Stimulated activated CD8-positive, alpha-beta memory T cell treated with anti-CD3 and anti-CD28 coated beads, Interleukin-15, amount 100 ng/mL, for 48 hours (primary cell): ENCODE measurements around the gene SPON1.
A peak's percentile ranks its signal among the peaks of the same experiment; 100 is the strongest.
"Not testable (repeated sequence)": the region's sequence is repeated elsewhere in the genome, so short reads cannot be mapped to it uniquely, and the experiment has no call there.

ENCODE experiments used
- DNase-seq, 2 donors: peaks; one replicate each; pipeline ENCODE4 v3.0.0-alpha.2; 2020; ENCODE audit warnings: low read depth in 2 of 2

The SPON1 gene

DNA sequence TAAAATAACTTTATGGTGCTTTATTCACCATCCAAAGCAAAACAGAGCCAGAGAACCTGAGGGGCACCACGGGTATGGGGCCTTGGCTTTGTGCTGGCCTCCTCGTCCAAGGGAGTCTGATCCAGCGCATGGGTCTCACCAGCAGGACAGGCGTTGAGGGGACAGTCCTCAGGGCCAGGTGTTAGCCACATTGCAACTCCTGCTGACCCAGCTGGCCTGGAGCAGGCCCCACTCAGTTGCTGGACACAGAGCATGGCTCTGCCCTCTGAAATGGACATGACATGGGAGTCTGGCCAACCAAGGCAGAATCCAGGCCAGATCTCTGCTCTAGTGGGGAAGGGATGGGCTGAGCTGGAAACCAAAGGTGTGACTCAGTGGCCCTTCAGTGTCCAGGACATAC lies 280.2 kb downstream of the SPON1 start:
- no peak for DNase-seq

DNA sequence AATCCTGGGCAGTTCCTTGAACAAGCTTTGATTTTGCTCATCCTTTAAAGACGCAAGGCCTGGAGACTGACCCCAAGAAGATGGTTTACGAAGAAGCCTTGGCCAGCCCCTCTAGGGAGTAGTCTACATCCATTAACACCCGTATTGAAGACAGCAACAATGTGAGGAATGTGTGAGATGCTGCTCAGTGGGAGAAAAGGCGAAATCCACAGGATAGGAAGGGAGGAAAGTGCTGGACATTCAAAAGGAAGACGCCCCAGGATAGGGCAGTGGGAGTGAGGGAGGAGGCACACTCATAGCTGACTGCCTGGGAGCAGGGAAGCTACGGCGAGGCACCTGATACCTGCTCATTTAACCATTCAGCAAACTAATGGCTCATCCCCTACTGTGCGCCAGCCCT lies 282.4 kb downstream of the SPON1 start:
- DNase-seq: no peak

DNA sequence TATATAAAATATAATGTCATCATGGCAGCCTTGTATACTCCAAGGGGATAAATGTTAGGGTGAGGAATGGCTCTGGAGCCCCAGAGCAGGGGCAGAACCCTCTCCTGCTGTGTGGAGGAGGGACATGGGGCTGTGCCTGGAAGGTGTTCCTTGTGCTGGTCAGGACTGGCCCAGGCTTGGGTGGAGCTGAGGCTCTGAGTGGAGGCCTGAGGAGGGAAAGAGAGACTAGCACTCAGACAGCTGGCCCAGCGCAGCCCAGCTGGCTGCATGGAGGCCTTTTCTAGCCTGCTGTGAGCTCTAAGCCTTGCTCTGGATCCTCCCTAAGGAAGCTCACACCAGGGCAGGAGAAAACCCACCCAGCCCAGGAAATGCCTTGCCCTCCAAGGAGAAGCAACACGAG lies 282.9 kb downstream of the SPON1 start:
- DNase-seq: no peak

DNA sequence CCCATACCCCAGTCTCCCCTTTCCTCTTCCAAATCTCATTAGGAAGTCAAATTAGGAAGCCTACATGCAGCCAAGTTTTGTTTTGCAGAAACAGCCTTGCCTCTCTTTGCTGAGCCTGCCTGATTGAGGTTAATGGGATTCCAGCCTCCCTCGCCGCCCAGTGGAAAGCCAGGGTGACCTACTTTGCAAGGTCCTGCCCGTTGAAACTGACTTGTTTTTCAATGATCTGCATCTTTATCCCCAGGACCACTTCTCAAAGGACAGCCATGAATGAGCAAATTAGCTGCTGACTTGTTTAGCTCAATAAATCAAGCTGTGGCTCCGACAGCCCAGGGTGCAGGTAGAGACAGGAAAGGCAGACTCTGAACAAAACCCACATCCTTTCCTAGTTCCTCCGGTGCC lies 286.1 kb downstream of the SPON1 start:
- DNase-seq: no peak

DNA sequence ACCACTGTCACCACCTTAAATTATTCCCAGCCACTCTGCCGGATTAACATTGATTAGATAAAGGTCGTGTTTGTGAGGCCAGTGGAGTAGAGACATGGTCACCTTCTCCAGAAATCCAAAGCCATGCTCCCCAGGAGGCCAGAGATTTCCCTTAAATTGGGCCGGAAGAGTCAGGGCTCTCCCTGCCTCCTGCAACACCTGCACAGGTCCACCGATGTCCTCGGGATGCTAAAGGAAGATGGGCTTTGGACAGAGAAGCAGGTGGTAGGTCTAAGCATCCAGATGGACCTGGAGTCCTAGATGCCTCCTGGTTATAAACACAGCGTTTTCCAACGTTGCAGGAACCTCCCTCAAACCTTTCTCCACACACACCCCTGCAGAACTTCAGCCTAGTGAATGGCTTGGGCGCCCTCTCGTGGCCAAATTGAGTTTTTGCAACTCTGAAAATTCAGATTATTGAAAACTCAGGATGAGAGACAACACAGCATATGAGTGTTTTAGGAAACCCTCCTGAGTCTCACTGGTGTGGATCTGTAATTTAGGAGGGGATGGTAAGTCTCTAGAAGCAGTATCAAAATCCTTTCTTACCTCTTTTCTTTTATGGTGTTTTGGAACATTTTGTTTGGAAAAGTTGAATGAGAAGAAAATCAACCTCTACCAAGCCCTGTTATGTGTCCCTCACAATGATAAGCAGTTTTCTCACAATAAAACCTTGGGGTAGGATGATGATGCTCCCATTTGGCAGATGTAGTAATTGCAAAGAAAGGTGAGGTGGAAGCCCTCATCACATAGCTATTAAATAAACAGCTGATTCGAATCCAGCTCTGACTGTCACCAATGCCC lies 286.8 kb downstream of the SPON1 start:
- DNase-seq: peak; percentile 12 to 34

DNA sequence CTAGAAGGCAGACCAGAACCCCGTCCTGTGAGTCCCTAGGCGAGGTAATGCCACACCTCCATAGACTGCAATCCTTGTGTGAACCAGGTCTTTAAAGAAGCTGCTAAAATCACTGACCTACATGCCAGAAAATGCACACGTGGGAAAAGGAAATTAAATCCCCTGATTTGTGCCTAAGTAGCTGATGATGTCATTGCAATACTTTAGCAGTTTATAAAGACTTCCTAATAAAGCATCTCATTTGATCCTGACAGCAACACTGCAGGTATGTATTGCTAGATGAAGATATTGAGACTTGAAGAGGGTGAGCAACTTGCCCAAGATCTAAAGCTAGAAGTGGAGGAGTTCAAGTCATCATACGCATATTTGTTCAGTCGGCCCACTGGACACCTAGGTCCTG lies 289.2 kb downstream of the SPON1 start:
- DNase-seq: no peak

DNA sequence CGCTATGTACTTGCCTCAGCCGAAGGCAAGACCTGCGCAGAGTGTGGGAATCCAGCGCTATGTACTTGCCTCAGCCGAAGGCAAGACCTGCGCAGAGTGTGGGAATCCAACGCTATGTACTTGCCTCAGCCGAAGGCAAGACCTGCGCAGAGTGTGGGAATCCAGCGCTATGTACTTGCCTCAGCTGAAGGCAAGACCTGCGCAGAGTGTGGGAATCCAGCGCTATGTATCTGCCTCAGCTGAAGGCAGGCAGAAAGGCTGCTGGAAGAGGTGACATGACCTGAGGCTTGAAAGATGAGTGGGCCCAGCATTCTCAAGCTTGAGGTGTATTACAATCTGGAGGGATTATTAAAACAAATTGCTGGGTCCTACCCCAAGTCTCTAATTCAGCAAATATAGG lies 290.0 kb downstream of the SPON1 start:
- DNase-seq: not testable (repeated sequence)

DNA sequence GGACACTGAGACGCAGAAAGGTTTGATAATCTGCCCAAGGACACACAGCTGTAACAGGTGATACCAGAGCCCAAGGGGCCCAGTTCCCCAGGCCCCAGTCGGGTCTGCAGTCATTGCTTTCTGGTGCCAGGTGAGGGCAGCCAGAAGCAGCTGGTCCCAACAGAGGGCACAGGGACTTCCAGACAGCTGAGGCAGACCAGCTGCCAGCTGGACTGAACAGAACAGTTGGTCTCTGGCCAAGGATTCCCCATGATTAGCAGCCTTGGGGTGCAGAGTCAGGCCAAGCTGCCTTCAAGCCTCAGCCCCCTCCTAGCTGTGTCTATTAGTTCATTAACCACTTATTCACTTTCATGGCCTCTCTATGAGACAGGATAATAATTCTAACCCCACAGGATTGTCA lies 290.9 kb downstream of the SPON1 start:
- no peak for DNase-seq

DNA sequence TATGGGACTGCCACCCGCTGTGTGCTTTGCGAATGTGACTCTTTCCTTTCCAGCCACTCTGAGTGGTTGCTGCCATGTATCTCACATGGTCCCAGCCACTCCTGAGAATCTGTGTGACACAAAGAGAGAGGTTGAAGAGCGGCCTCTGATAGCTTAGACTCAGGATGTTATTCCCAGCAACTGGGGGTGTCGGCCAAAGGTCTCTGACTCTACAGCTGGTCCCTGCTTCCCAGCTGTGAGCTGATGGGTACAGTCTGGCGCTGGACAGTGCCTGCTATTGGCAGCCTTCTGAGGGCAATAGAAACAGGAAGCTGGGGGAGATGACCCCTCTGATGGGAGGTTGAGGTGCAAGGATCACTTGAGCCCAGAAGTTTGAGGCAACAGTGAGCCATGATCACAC lies 291.3 kb downstream of the SPON1 start:
- no peak for DNase-seq

DNA sequence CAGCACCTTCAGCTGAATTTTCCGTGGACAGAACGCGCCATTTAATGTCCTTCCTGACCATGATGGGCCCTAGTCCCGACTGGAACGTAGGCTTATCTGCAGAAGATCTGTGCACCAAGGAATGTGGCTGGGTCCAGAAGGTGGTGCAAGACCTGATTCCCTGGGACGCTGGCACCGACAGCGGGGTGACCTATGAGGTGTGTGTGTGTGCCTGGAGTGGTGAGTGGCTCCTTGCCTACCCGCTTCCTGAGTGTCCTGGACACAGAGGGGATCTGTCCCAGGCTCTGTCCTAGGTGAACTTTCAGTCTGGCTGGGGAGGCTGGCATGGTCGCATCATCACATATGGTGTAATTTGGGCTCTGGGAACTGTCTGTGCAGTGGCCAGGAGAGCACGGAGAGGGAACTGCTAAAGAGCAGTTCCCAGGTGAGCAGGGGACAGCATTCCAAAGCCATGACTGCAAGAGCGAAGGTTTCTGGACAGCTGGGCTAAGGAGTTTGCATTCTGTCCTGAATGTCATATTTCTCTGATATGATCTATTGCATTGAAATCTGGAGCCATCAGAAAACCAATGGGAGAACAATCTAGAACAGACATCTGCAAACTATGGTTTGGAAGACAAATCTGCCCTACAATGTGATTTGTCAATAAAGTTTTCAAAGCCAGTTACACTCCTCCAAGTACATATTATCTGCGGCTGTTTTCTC lies 292.2 kb downstream of the SPON1 start:
- DNase-seq: no peak

DNA sequence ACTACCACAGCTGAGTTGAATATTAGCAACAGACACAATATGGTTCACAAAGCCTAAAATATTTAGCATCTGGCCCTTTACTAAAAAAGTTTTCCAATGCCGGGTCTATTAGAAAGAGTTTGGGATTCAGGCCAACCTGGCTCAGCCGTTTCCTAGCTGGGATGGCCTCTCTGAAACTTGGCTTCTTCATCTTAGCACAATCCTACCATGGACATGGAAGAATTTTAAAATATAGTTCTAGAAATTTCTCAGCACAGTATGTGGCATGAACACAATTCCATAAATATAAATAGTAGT lies 292.7 kb downstream of the SPON1 start:
- no peak for DNase-seq

DNA sequence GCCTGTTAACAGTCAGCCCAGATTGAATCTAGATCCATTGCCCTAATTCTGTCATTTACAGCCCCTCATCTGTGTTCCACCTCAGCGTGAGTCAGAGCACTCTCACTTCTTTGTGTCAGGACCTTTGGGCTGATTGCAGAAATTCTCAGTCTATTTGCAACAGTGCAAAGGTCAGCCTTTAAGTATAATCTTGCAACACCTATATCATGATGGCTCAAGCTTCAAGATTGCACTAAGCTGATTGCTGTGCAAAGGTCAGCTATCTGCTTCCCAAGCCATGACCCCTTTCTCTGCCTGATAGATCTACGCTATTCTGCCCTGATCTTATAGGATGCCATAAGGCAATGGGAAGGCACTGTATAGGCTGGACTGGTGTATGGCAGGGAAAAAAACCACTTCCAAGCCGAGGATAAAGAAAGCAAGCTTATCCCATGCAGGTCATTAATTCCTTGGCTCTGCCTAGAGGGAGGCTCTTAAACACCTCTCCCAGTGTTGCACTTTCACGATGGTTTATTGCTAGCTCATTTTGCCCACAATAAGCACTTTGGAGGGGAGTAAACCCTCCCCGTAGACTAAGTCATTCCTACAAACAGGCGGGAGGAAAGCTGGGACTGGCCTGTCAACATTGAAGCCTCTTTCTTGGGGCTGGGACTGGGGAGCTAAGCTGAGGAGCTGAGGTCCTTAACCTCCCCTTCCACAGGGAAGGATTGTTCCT lies 295.9 kb downstream of the SPON1 start:
- no peak for DNase-seq

DNA sequence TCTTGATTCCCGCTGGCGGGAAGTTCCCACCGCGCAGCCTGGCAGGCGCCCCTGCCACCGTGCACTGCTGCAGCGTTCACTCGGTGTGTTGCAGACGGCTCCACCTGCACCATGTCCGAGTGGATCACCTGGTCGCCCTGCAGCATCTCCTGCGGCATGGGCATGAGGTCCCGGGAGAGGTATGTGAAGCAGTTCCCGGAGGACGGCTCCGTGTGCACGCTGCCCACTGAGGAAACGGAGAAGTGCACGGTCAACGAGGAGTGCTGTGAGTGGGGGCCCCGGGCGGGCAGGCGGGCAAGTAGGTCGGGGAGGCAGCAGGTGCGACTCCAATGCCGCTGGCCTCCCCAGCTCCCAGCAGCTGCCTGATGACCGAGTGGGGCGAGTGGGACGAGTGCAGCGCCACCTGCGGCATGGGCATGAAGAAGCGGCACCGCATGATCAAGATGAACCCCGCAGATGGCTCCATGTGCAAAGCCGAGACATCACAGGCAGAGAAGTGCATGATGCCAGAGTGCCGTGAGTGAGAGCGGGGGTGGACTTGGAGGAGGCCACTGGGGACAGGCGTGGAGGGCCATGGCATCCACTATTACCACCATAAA lies 296.8 kb downstream of the SPON1 start:
- DNase-seq: no peak

DNA sequence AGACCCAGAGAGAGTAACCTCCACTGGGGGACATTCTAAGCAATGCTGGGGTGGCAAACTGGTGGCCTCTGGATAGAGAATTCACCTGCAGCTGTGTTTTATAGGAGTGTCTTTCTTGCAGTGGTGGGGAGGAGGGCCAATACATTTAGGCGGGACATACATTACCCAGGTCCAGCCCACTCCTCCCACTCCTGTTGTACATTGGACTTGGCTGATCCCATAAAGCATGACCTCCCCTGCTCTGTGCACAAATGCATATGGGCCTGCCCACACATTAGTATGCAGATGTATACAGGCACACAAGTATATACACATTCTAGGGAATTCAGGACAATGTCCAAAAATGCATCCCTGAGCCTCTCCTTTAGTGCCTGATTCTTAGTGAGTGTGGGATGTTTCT lies 297.4 kb downstream of the SPON1 start:
- no peak for DNase-seq

DNA sequence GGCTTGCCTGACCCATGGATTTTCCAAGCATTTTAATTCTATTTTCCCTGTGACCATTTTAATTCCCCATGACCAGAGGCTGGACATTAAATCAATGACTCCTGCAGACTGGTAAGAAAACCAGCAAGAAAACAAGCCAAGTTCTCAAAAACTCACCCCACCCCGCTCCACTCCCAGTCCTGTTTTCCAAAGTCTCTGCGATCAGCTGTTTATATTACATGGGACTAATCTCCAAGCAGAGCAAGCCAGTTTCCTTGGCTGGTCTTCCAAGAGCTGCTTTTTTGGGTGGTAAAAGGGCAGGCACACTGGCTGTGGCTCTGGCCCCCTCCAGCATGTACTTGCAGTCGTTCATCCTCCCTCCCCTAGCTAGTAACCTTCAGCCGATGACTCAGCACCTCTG lies 298.5 kb downstream of the SPON1 start:
- no peak for DNase-seq

DNA sequence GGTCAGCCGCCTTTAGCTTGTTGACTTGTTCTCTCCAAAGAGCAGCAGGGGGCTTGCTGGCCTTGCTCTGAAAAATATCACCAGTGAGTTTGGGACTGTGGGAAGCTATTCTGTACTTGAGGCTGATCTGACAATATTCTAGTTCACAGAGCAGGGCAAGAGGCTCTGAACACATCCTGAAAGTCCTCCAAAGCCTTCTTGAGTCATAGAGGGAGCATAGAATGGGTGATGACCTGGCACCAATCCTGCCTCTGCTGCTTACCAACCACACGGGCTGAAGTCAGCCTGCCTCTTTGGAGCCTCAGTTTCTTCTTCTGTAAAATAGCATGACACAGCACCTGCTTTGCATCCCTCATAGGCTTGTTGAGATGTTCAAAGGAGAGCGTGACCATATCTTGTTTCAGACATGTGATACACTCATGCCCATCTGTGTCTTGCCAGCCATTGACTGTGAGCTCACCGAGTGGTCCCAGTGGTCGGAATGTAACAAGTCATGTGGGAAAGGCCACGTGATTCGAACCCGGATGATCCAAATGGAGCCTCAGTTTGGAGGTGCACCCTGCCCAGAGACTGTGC lies 299.8 kb downstream of the SPON1 start:
- no peak for DNase-seq

DNA sequence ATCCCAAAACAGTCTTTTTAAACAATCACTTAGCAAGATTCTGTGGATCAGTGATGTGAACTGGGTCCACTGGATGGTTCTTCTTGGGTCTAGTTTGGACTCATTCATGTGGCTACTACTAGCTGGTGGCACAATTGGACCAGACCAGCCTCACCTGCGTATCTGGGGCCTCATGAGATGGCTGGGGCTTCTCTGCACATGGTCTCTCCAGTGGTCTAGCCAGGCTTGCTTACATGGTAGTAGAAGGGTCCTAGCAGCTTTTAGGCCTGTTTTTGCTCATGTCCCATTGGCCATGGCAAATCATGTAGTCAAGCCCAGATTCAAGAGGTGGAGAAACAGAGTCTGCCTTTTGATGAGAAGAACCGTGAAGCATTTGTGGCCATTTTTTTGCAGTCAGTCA lies 302.4 kb downstream of the SPON1 start:
- no peak for DNase-seq

DNA sequence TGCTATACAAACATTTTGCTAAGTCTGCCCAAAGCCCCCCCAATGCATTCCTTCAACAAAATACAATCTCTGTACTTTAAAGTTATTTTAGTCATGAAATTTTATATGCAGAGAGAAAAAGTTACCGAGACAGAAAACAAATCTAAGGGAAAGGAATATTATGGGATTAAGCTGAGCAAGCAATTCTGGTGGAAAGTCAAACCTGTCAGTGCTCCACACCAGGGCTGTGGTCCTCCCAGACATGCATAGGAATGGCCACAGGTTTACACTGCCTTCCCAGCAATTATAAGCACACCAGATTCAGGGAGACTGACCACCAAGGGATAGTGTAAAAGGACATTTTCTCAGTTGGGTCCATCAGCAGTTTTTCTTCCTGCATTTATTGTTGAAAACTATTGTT lies 304.1 kb downstream of the SPON1 start:
- DNase-seq: no peak

DNA sequence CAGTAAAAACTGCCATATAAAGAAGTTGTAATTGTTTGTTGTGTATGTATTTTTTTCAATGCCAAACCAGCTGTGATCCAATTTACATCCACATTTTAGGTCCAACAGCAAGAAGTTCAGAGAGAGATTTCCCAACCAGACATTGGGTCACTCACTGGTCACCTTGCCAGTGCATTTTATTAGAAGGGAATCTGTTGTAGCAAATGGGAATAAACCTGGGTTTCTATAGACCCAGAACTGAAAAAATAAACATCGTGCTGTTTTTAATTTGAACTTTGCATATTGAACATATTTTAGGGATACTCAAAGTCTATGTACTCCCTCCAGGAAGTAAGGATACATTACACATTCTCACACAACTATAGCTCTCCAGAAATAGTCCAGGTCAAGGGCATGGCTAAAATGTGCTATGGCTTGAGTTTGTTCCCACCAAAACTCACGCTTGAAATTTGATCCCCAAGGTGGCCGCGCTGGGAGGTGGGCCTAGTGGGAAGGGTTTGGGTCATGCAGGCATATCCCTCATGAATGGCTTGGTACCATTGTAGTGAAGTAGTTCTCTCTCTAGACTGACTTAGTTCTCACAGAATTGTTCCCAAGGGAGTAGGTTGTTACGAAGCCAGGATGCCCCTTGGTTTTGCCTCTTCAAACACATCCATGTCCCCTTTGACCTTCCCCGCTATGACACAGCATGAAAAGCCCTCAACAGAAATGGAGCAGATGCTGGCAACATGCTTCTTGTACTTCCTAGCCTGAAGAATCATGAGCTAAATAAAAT lies 305.5 kb downstream of the SPON1 start:
- DNase-seq: no peak

DNA sequence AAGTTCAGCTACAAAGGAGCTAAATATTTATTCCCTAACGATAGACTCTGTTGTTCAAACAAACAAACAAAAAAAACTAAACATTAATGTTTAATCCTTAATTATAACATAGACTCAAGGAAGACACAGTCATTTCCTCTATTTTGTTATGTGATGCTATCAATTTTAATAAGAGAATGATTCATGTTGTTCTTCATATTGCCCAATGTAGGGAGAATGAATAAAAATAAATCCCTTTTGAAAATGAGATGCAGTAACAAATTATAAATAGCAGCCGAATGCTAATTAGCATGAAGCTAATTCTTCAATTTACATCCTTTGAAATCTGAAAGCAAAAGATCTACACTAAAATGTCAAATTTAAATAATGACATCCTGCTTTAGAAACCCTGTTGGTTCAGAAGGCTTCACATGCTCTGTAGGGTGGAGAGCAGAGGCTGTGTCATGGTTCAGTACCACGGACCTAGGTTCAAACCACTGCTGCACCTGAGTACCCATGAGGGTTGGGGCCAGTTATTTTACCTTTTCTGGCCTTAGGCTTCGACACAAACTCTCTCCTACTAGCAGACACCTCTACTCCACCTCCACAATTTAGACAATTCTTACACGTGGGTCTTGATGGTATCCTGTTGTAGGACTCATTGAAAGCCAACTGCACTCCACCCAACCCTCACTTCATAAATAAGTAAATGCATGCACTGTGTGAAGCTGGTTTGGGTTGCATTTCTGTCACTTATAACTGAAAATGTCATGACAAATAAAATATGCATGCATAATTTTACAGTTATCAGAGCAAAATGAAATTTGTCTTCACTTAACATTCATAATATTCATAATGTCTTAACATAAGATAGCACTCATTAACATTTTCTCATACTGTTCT lies 307.4 kb downstream of the SPON1 start:
- DNase-seq: no peak
